Parathyroid adenoma (tissue), 2 donors: Measurements from ENCODE around the gene MEIOB.

Source experiments
- H2AFZ ChIP-seq: fragments of 300-600 bp; sonication (generic); one replicate; pipeline ENCODE4 v1.7.0; 2017; ENCODE audit warnings: antibody characterized with exemption, mild to moderate bottlenecking
- H3K27ac ChIP-seq: fragments of 300-600 bp; sonication (generic); one replicate; pipeline ENCODE4 v1.7.0; 2017
- H3K27me3 ChIP-seq: fragments of 300-600 bp; sonication (generic); one replicate; pipeline ENCODE4 v1.7.0; 2017; ENCODE audit warnings: low read length; ENCODE audit not compliant: control insufficient read depth, insufficient read depth
- H3K36me3 ChIP-seq: fragments of 300-600 bp; sonication (generic); one replicate; pipeline ENCODE4 v1.7.0; 2017; ENCODE audit warnings: low read length; ENCODE audit not compliant: control insufficient read depth, insufficient read depth
- H3K4me1 ChIP-seq: fragments of 300-600 bp; sonication (generic); one replicate; pipeline ENCODE4 v1.7.0; 2017; ENCODE audit warnings: control low read depth
- H3K4me2 ChIP-seq: fragments of 300-600 bp; sonication (generic); one replicate; pipeline ENCODE4 v1.7.0; 2017; ENCODE audit warnings: low read length
- H3K4me3 ChIP-seq: fragments of 300-600 bp; sonication (generic); one replicate; pipeline ENCODE4 v1.7.0; 2017; ENCODE audit warnings: low read depth, low read length
- H3K79me2 ChIP-seq: fragments of 300-600 bp; sonication (generic); one replicate; pipeline ENCODE4 v1.7.0; 2017; ENCODE audit warnings: control low read depth
- H3K9ac ChIP-seq: fragments of 300-600 bp; sonication (generic); one replicate; pipeline ENCODE4 v1.7.0; 2017; ENCODE audit warnings: mild to moderate bottlenecking
- H3K9me3 ChIP-seq: fragments of 300-600 bp; sonication (generic); one replicate; pipeline ENCODE4 v1.7.0; 2017; ENCODE audit warnings: low read length; ENCODE audit not compliant: control insufficient read depth
- TF ChIP-seq, protein P1 (sequence below): fragments of 300-600 bp; sonication (generic); IDR thresholded peaks from one replicate; pipeline ENCODE4 v1.7.0; 2017; ENCODE audit warnings: antibody characterized with exemption, mild to moderate bottlenecking
- donor health status: primary hyperparathyroidism.

MEIOB gene

DNA sequence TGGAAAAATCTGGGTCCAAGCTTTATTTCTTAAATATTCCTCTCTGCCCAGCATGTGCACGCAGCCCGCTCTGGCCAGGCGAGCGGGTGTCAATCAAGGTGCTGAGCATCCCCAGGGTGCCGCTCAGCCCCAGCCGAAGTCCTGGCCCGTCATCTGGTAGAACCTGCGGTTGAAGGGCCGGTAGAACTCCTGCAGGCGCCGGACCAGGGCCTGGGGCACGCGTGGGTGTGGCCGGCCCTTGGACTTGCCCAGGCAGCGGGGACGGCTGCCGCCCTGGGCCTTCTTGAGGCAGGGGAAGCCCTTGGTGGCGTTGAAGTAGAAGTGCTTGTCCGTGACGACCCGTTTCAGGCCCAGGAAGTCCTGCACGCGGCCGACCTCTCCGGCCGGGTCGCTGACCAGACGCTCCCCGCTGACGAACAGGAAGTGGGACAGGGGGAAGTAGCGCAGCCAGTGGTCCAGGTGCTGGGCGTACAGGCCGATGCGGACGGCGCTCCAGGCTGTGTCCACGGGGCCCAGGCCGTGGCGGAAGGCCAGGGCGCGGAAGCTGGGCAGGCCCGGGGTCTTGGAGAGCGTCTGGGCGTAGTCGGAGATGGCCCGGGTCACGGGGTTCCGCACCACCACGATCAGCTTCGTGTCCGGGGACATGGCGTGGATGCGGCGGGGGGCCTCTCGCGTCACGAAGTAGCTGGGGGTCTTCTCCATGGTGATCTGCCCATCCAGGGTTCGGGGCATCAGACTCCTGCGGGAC is 39.7 kb upstream of the MEIOB start:
- H3K36me3 ChIP-seq = no peaks in the 10 kb centered on the region
- no peaks in the 10 kb centered on the region for H3K9me3 ChIP-seq
- H3K4me3 ChIP-seq = no peak overlapping the region
- H3K4me1 ChIP-seq = no peaks in the 10 kb centered on the region
- no peak overlapping the region for H3K4me2 ChIP-seq
- no peaks in the 10 kb centered on the region for H3K79me2 ChIP-seq
- no peak overlapping the region for H2AFZ ChIP-seq
- TF ChIP-seq, protein P1, sequence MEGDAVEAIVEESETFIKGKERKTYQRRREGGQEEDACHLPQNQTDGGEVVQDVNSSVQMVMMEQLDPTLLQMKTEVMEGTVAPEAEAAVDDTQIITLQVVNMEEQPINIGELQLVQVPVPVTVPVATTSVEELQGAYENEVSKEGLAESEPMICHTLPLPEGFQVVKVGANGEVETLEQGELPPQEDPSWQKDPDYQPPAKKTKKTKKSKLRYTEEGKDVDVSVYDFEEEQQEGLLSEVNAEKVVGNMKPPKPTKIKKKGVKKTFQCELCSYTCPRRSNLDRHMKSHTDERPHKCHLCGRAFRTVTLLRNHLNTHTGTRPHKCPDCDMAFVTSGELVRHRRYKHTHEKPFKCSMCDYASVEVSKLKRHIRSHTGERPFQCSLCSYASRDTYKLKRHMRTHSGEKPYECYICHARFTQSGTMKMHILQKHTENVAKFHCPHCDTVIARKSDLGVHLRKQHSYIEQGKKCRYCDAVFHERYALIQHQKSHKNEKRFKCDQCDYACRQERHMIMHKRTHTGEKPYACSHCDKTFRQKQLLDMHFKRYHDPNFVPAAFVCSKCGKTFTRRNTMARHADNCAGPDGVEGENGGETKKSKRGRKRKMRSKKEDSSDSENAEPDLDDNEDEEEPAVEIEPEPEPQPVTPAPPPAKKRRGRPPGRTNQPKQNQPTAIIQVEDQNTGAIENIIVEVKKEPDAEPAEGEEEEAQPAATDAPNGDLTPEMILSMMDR = no peak
- H3K27ac ChIP-seq = no peak overlapping the region
- H3K27me3 ChIP-seq = no peaks in the 10 kb centered on the region
- H3K9ac ChIP-seq = no peak overlapping the region

DNA sequence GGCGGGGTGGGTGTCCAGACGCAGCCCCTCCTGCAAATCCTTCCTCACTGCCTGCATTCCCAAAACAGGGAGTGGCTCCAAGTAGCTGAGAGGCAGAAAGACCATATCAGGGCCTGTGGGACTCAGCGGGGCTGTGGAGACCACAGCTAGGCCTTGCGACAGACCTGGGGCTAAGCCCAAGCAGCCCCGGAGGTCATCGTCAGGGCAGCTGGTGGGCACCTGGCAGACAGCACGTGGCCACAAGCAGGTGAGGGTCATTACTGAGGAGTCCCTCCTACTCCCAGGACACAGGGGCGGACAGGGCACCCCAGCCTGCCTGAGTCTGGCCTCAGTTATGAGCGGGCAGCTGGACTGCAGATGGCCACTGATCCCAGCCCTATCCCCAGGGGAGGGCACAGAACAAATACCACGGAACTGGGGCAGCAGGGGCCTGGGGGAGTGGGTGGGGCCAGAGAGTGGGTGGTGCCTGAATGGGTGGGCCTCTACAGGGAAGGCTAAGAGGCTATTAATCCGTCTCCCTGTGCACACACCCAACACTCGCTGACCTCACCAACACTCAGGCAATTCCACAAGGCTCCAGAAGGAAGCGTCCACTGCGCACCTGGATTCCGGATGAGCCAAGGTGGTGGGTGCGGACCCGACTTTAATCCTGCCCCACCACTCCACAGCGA is 37.7 kb upstream of the MEIOB start:
- TF ChIP-seq, protein P1 = no peak
- Histone ChIP-seq H3K4me1 (no peaks in the 10 kb centered on the region), H3K9ac (no peak overlapping the region), H2AFZ (no peak overlapping the region), H3K27me3 (no peaks in the 10 kb centered on the region), H3K4me2 (no peak overlapping the region), H3K9me3 (no peaks in the 10 kb centered on the region), H3K36me3 (no peaks in the 10 kb centered on the region), H3K4me3 (no peak overlapping the region), H3K27ac (no peak overlapping the region), H3K79me2 (no peaks in the 10 kb centered on the region)

DNA sequence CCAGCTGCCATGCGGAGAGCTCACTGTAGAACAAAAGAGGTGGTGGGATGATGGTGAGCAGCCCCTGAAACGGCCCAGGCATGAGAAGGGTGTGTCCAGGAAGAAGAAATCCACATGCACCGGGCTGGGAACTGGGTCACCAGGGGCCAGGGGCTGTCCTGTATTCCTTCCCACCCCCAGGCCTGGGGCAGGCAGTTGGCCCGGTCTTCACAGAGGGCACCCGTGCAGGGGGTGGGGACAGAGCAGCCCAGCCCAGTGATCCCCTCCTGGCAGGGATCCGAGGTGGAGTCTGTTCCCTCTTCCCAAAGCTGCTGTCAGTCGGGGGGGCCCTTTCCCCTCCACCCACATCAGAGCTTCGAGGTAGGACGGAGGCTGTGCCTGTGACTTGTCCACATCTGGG is 37.0 kb upstream of the MEIOB start:
- TF ChIP-seq, protein P1 = no peak
- H2AFZ ChIP-seq = no peak overlapping the region
- H3K9me3 ChIP-seq = no peaks in the 10 kb centered on the region
- no peak overlapping the region for H3K4me2 ChIP-seq
- no peak overlapping the region for H3K9ac ChIP-seq
- H3K4me1 ChIP-seq = no peaks in the 10 kb centered on the region
- H3K27ac ChIP-seq = no peak overlapping the region
- H3K36me3 ChIP-seq = no peaks in the 10 kb centered on the region
- H3K27me3 ChIP-seq = no peaks in the 10 kb centered on the region
- no peaks in the 10 kb centered on the region for H3K79me2 ChIP-seq
- H3K4me3 ChIP-seq = no peak overlapping the region

DNA sequence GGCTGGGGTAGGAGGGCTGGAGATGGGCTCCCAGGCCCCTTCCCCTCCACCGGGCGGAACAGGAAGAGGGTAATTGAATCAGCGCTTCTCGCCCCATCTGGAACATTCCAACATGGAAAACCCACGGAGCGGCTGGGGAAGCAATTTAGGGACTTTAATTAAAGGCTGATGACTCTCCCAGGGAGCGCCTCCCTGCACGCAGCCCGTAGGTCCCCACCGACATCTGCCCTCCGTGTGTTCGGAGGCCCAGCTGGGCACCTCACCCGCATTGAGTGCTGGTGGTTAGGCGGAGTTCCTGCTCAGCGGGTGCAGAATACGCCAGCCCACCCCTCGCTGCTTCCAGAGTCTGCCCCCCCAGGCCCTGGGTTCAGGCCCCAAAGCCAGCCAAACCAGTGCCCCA is 36.2 kb upstream of the MEIOB start:
- Histone ChIP-seq H3K27ac (no peak overlapping the region), H3K4me2 (no peak overlapping the region), H2AFZ (no peak overlapping the region), H3K9ac (no peak overlapping the region), H3K4me3 (no peak overlapping the region), H3K4me1 (no peaks in the 10 kb centered on the region), H3K9me3 (no peaks in the 10 kb centered on the region), H3K27me3 (no peaks in the 10 kb centered on the region), H3K36me3 (no peaks in the 10 kb centered on the region), H3K79me2 (no peaks in the 10 kb centered on the region)
- TF ChIP-seq, protein P1 = no peak
